ENCODE measurements around the gene EDNRB.
"Not testable (repeated sequence)": the region's sequence is repeated elsewhere in the genome, so short reads cannot be mapped to it uniquely, and the experiment has no call there.

The EDNRB gene

DNA sequence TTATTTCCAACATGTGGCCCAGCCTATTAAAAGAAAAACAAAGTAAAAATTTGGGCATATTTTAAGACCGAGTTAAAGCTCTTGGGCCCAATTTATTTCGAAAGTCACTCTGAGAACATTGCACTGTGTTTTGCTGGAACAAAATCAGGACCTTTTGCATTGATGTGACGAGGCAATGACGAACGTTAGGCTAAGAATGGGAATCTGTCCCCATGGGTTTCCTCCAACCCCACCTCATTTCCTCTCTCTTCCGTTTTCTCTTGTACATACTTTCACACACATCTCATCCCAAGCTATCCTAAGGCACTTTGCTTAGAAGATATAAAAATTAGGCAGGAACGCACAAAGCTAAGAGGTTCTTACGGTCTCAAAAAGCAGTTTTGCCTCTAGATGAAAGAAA lies 22.1 kb downstream of the EDNRB start:
- no peak for DNase-seq (ENCODE audit: low spot score)

- DNase-seq (ENCODE audit: low spot score), result no peak
Observed at GRCh38 chr13:77894743-77895142, 23.9 kb downstream of the EDNRB start.

DNA sequence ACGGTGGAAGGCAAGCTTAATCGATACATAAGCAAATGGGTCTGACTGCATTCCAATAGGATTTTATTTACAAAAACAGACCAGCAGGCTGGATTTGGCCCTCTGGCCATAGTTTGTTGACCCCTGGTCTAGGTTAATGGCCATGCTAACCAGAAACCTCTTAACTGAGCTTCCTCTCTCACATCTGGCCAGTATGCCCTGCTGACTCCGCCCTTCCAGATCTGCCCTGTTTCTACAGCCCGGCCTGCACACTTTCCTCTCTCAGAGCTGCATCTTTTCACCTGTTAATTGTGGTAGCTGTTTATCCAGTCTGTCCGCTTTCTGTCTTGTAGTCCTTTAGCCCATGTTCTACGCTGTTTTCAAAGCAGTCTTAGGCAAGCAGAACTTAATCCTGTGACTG lies 25.6 kb downstream of the EDNRB start:
- no peak for DNase-seq (ENCODE audit: low spot score)

GRCh38 chr13:77892491-77892890 lies 26.1 kb downstream of the EDNRB start:
- no peak for DNase-seq (ENCODE audit: low spot score)

DNA sequence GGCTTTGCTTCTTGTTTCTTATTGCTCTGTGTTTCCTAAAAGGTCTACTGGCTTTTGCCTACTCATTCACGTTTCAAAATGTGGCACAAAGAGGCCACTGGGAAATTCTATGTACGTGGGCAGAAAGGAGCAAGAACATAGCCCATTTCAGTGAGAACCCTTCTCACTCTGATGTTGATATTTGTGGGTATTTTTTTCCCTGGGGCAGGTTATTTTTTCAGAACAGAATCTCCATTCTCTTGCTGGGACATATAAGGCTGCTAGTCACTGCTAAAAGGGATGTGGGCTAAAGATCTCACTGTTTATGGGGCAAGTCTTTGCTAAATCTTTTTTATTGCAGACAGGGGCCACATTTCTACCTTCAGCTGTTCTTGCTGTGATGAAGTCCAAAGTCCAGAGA lies 27.1 kb downstream of the EDNRB start:
- DNase-seq (ENCODE audit: low spot score), result no peak

- DNase-seq (ENCODE audit: low spot score), result no peak
Observed at GRCh38 chr13:77891041-77891440, 27.6 kb downstream of the EDNRB start.

DNA sequence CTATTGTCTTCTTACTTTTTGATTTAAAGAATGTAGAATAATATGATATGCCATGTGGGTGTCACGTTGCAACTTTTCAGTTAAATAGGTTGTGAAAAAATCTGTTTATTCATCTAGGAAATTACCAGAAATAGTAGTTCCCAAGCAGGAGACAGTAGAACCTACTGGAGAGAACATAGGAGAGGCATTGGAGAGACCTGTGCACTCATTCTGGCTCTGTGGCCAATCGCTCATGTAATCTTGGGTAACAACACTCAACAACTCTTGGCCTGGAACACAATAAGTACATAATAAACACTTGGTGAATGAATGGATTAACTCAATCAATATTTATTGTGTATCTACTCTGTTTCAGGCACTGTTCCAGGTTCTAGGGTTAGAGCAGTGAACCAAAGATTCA lies 35.3 kb downstream of the EDNRB start:
- no peak for DNase-seq (ENCODE audit: low spot score)

DNA sequence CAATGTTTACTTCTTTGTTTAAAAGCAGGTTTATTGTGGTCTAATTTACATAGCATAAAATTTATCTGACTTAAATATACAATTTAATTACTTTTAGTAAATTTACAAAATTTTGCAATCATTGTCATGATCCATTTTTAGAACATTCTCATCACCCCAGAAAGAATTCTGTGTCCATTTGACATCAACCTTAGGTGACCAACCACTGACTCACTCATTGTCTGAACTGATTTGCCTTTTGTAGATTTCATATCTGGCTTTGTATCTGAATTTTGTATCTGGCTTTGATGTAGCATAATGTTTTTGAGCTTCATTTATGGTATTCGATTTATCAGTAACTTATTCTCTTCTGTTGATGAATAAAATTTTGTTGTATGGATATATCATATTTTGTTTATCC lies 40.4 kb downstream of the EDNRB start:
- DNase-seq (ENCODE audit: low spot score), result no peak

DNA sequence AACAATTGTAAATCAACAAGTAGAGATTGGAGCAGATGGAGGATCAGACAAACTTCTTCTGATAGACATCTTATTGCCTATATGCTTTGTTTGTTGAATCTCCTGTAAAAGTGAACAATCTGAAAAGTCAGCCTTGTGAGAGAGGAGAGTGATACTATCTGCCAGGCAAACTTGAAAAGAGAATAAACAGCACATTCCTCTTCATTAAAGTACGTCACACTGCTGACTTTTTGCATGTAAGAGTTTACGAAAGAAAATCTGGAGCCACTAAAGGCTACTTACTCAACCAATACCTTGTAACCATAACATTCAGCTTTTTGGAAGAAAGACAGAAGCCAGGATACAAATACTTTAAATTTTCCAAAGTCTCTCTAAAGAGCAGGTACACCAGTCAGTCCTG lies 42.5 kb downstream of the EDNRB start:
- DNase-seq (ENCODE audit: low spot score), result no peak

GRCh38 chr13:77874406-77874805 lies 44.2 kb downstream of the EDNRB start:
- DNase-seq (ENCODE audit: low spot score), result no peak

DNA sequence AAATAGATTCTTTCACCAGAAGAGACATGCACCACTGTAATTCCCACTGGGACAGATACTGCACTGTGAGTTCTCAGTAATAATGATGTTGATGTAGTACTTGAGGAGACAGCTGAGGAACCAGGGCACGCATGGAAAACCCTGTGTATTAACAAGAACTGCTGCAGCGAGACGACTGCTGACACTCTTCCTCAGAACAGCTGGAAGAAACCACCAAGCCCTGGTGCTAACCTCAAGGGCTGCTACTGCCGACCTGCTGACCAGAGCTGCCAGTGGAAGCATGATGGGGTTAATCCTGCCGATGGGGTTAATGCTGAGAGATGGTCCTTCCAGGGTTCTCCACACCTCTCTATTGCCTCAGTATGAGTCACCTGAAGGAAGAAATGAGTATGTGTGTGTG lies 45.6 kb downstream of the EDNRB start:
- DNase-seq (ENCODE audit: low spot score), result no peak

DNA sequence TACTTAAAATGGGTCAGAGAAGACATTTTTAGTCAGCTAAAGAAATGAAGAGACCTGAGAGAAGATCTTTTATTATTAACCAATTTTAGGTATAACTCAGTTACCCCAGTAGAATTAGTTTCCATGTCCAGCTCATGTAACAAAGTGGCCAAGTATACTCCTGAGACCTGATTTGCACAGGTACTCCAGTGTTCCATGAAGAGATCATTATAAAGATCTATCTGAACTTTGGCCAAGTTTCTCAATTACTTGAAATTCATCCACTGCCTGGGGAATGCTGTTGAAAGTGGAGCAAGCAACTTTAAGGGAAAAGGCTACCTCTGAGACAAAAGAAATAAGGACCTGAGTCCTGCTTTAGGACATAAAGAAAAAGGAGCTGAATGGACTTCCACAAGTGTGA lies 47.0 kb downstream of the EDNRB start:
- DNase-seq (ENCODE audit: low spot score), result no peak

GRCh38 chr13:77868717-77869116 lies 49.9 kb downstream of the EDNRB start:
- no peak for DNase-seq (ENCODE audit: low spot score)

DNA sequence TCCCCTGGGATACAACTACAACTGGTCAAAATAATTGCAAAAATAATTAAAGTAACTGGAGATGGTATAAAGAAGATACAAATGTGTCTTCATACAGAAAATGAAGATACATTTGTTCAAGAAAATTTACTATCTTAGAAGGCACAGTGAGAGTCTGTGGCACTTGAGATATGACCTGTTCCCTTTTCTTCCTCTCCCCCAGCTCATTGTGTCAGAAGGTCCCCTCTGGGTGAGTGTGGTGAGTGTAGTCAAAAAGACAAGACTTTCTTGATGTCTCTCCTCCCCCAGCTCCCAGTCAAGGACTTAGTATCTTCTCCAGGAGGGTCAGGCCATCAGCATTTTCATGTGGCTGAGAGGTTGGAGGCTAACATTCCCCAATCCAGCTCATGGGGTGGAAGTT lies 51.7 kb downstream of the EDNRB start:
- no peak for DNase-seq (ENCODE audit: low spot score)

DNA sequence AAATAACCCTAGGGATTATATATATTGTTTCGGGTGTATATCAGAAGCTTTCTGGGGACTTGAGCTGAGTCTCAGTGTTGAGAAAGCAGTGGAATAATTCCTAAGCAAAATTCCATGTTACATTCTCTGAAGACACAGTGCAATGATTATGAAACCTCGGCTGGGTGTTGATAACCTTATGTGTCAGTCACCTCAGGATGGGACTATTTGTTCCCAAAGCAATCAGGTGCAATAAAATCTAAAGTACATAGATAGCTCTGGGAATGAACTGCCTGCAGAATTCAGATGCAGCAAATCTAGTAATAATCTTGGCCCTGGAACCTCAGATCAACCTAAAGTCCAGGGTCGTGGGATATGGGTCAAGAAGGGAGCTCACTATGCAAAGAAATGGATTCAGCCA lies 53.0 kb downstream of the EDNRB start:
- no peak for DNase-seq (ENCODE audit: low spot score)

GRCh38 chr13:77863144-77863543 lies 55.5 kb downstream of the EDNRB start:
- no peak for DNase-seq (ENCODE audit: low spot score)

- no peak for DNase-seq (ENCODE audit: low spot score)
Observed at GRCh38 chr13:77861741-77862140, 56.9 kb downstream of the EDNRB start.

DNA sequence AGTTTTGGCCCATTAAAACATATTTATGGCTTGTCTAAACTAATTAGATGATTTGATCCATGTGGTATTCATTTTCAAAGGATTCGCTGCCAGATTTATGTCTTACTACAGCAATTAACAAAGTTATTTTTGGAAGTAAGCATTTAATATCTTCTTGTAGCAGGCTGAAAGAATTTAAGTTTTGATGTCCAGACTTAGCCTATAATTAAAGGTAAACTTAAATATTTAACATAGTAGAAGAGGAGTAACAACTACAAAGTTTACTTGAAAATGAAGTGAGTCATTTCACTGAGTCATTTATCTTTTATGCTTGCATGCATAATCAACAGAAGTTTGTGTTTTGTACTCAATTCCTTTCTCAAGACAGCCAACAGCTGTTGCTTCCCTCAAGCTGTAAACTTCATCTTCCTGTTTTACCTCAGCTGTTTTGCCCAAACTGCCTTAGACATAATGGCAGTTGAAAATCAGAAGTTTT lies 58.1 kb downstream of the EDNRB start:
- no peak for DNase-seq (ENCODE audit: low spot score)

DNA sequence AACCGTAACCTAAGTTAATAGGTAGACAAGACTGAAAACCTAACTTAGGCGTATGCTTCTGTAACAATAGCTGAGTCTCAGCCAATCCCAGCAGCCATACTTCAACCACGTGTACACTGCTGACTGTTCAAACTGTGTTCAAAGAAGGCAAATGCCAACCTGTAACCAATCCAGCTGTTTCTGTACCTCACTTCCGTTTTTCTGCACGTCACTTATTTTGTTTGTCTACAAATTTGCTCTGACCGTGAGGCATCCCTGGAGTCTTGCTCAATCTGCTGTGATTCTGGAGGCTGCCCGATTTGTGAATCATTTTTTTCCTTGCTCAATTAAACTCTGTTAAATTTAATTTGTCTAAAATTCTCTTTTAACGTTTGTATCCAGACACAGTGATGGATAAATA lies 59.2 kb downstream of the EDNRB start:
- DNase-seq (ENCODE audit: low spot score), result no peak

- no peak for DNase-seq (ENCODE audit: low spot score)
Observed at GRCh38 chr13:77857531-77858209, 61.0 kb downstream of the EDNRB start.

DNA sequence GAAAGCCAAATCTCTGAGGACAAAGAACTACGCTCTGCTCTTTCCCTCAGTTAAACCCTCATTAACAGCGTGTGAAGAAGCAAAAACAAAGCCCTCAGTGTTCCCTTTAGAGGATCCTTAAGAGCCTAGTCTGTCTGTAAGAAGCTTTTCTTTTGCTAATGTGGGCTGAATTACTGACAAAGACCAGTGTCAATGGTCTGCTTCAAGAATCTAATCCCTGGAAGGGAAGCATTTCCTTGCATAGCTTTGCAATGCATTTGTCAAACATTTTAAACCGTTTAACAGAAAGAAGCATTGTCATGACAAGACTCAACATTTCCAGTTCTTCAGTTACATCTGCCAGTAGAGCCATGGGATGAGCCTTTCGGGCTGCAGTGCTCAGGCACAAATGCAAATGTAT lies 64.9 kb downstream of the EDNRB start:
- DNase-seq (ENCODE audit: low spot score), result no peak

DNA sequence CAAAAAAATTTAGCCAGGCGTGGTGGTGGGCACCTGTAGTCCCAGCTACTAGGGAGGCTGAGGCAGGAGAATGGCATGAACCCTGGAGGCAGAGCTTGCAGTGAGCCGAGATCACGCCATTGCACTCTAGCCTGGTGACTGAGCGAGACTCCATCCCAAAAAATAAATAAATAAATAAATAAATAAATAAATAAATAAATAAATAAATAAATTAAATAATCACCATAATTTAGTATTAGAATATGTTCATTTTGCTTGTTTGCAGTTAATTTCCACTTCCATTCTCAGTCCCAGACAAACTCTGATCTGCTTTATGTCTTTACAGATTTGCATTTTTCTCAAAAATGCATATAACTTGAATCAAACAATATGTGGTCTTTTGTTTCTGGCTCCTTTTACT lies 70.6 kb downstream of the EDNRB start:
- DNase-seq (ENCODE audit: low spot score), result not testable (repeated sequence)

DNA sequence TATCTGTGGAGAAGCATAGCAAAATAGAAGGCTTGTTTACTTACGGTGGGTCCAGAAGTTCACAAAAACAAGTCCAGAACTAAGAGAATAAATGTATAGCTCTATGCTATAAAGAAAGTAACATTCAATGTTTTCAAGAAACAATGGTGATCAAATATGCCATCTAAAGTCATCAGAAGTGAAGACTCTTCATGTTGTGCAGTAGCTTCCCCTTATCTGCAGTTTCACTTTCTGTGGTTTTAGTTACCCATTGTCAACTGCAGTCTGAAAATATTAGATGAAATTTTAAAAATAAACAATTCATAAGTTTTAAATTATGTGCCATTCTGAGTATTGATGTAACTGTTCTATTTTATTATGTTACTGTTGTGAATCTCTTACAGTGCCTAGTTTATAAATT lies 72.5 kb downstream of the EDNRB start:
- DNase-seq (ENCODE audit: low spot score), result no peak
